GM12878 (cell line): Measurements from ENCODE around the gene C4BPB.

Experiments
- BMI1 ChIP-seq: fragments of 450-650 bp; IDR thresholded peaks from 2 replicates; pipeline ENCODE4 v1.6.1; 2016; ENCODE audit warnings: mild to moderate bottlenecking, moderate library complexity, borderline replicate concordance
- CREB1 ChIP-seq: IDR thresholded peaks from 2 replicates; pipeline ENCODE4 v1.6.1; 2012; ENCODE audit warnings: low read depth, mild to moderate bottlenecking, inconsistent platforms
- CTCF ChIP-seq, 3 experiments: IDR thresholded peaks in 2 of 3; conservative IDR thresholded peaks in 1 of 3; 2 replicates each; pipeline ENCODE4 v1.5.1; 2011; ENCODE audit warnings: low read depth in 3 of 3, low read length in 3 of 3, mild to moderate bottlenecking in 3 of 3, control low read depth in 2 of 3, moderate library complexity in 2 of 3, inconsistent platforms in 1 of 3, mixed read lengths in 1 of 3; ENCODE audit not compliant: control insufficient read depth in 2 of 3, insufficient read depth in 1 of 3; ENCODE audit errors: extremely low read depth in 1 of 3
- EP300 ChIP-seq, 2 experiments: fragments of 150-350 bp in 1 of 2; IDR thresholded peaks; 2 replicates each; pipeline ENCODE4 v1.6.1; 2011 to 2012; ENCODE audit warnings: low read depth in 2 of 2, low read length in 2 of 2, borderline replicate concordance in 1 of 2, improper control_type of control experiment in 1 of 2, inconsistent platforms in 1 of 2; ENCODE audit not compliant: control insufficient read depth in 1 of 2
- ESRRA ChIP-seq: IDR thresholded peaks from 2 replicates; pipeline ENCODE4 v1.6.1; 2012; ENCODE audit warnings: mild to moderate bottlenecking, low read length, improper control_type of control experiment
- EZH2 ChIP-seq: IDR thresholded peaks from 2 replicates; pipeline ENCODE4 v1.6.1; 2012; ENCODE audit warnings: low read depth, mild to moderate bottlenecking, control low read depth, inconsistent platforms, low read length, borderline replicate concordance; ENCODE audit not compliant: control insufficient read depth
- POLR2A ChIP-seq: IDR thresholded peaks from 2 replicates; pipeline ENCODE4 v1.6.1; 2011; ENCODE audit warnings: low read depth, mild to moderate bottlenecking, low read length
- POLR2AphosphoS5 ChIP-seq: IDR thresholded peaks from 2 replicates; pipeline ENCODE4 v1.6.1; 2011; ENCODE audit warnings: mild to moderate bottlenecking, low read length, inconsistent platforms
- RAD21 ChIP-seq: IDR thresholded peaks from 2 replicates; pipeline ENCODE4 v1.6.1; 2011; ENCODE audit warnings: mild to moderate bottlenecking, low read depth, low read length, moderate library complexity; ENCODE audit not compliant: insufficient read depth
- TARDBP ChIP-seq: IDR thresholded peaks from 2 replicates; pipeline ENCODE4 v1.6.1; 2016; ENCODE audit warnings: borderline replicate concordance

- TF ChIP-seq POLR2AphosphoS5 (no peak), TARDBP (no peak), BMI1 (no peak), EZH2 (no peak), RAD21 (no peak), EP300 (IDR thresholded peaks at IDR 0.05; ENCODE audit: borderline replicate concordance in 1 of 2, control insufficient read depth in 1 of 2, low read depth in 2 of 2, low read length in 2 of 2) (no peak), POLR2A (no peak), CREB1 (no peak), ESRRA (no peak), CTCF (IDR thresholded peaks at IDR 0.05 in 2 of 3, conservative IDR thresholded peaks at IDR 0.05 in 1 of 3; ENCODE audit: control insufficient read depth in 2 of 3, extremely low read depth in 1 of 3, insufficient read depth in 1 of 3, low read depth in 3 of 3, low read length in 3 of 3) (no peak)
Measured at GRCh38 chr1:207056673-207057072, 32.0 kb upstream of the C4BPB start.
